GM12892 (cell line): ENCODE data around the gene POLR1A.

Experiments used
- POLR2A ChIP-seq: IDR thresholded peaks from 2 replicates; pipeline ENCODE4 v1.6.1; 2011; ENCODE audit warnings: low read depth, low read length, control low read depth
- POLR2AphosphoS5 ChIP-seq: IDR thresholded peaks from 2 replicates; pipeline ENCODE4 v1.6.1; 2011; ENCODE audit warnings: low read depth, low read length, control low read depth
- TAF1 ChIP-seq: IDR thresholded peaks from 2 replicates; pipeline ENCODE4 v1.6.1; 2011; ENCODE audit warnings: low read depth, mild to moderate bottlenecking, control low read depth, low read length, borderline replicate concordance

DNA sequence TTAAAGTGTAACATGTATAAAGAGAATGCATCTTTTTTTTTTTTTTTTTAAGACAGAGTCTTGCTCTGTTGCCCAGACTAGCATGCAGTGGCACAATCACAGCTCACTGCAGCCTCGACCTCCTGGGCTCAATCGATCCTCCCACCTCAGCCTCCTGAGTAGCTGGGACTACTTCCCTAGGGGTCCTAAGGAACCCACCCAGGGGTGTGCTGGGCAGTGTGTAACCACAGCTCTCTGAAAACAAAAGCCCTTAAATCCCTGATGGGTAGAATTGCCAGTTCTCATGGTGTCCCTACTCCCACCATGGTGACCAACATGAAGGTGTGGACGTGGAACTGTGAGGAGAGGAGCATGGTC, 111.3 kb downstream of the POLR1A start:
- TF ChIP-seq TAF1 (no peak), POLR2A (no peak), POLR2AphosphoS5 (no peak)
